Measurements from ENCODE around the gene RGS7BP.

The RGS7BP gene

DNA sequence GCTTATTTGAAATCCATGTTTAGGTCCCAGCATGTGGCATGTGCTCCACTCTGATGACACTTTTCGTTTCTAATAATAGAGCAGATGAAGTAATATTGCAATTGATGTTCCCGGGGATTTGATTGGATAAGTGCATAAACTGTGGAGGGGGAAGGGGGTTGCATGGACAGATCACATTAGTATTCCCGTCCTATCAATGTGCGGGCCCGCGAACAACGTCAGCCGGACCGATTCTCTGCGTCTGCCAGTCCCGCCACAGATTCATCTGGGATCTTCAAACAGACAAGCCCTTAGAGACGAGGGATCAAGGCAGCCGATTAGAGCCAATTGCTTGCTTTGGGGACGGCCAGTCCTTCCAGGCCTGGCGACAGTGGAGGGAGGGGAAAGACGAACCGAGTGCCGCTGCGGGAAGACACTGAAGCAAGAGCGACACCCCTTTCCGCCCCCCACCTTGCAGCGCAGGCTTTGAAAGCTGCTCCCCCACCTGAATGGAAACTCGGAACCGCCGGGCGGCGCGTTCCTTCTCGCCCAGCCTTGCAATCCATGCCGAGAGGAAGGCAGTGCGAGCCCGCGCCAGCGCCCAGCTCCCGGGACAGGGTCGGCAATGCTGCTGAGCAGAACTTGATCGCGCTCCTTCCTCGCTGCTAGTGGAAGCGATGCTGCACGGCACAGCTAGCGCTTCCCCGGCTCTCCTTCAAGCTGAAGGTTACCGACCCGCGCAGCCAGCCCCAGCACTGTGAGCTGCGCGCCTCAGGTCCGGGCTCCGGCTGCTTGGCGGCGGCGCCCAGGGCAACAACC, at the start of gene RGS7BP:
RGS7BP (plus strand) TSS at position 247 of the 798 bp plus-strand sequence. CDS start 610 bp downstream, outside the sequence.
- no peak for DNase-seq (ENCODE audit: low read depth, low spot score)

- DNase-seq (ENCODE audit: low read depth, low spot score), result no peak
Measured at GRCh38 chr5:64457846-64458245, 48.0 kb upstream of the RGS7BP start.

DNA sequence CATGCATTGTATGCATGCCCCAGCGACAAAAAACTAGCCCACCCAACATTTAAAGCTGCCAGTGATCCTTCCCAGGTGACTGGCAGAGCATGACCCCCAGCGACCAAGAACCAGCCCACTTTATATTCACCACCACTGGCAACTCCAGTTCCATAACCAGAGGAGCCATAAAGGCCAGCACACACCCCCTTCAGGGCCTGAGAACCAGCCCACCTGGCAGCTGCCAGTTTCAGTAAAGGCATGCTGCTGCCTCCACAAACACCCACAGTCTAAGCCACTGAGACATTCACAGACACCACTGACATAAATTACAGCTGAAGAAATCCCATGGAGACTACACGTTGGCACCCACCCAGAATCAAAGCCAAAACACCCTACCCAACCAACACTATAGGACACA, 46.9 kb upstream of the RGS7BP start:
- no peak for DNase-seq (ENCODE audit: low read depth, low spot score)

- no peak for DNase-seq (ENCODE audit: low read depth, low spot score)
Measured at GRCh38 chr5:64462391-64462790, 43.4 kb upstream of the RGS7BP start.

- no peak for DNase-seq (ENCODE audit: low read depth, low spot score)
Measured at GRCh38 chr5:64486163-64486562, 19.7 kb upstream of the RGS7BP start.

- DNase-seq (ENCODE audit: low read depth, low spot score), result no peak
Measured at GRCh38 chr5:64487283-64487682, 18.5 kb upstream of the RGS7BP start.

GRCh38 chr5:64489857-64490256, 16.0 kb upstream of the RGS7BP start:
- no peak for DNase-seq (ENCODE audit: low read depth, low spot score)

DNA sequence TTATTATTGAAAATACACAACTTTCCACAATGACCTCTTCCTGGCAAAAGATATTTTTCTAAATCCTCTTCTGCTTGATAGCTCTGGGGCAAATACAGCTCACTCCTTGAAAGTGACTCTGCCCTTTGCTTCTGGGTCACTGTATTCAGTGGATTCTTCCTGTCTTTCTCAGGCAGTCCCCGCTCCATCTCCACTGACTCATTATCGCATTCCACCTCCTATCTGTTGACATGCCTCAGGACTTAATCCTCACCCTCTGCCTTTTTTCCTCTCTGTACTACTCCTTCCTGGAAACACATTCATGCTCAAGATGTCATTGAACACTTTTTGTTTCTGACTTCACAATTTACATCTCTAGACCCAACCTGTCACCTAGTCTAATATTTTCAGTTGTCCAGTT, 8.4 kb upstream of the RGS7BP start:
- no peak for DNase-seq (ENCODE audit: low read depth, low spot score)

DNA sequence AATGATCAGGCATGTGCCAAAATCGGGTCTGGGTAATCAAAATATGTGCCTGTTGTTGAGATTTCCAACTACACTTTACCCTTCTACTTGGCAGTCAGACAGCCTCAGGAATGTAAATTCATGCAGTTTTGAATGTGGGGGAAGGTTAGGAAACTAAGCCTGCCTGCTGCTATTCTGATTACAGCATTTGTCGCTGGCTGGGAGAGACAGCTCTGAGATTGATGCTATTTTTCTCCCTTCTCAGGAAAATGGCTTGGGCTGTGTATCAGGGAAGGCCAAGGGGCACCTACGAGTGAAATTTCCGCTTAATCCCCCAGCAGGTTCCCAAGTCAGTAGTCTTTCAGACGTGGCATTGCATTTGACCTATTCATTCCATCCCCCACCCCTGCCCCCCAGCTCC, 3.6 kb upstream of the RGS7BP start:
- no peak for DNase-seq (ENCODE audit: low read depth, low spot score)

GRCh38 chr5:64506567-64507263, 900 bp downstream of the RGS7BP start:
- no peak for DNase-seq (ENCODE audit: low read depth, low spot score)

- DNase-seq (ENCODE audit: low read depth, low spot score), result no peak
Measured at GRCh38 chr5:64507264-64507605, 1.4 kb downstream of the RGS7BP start.

DNA sequence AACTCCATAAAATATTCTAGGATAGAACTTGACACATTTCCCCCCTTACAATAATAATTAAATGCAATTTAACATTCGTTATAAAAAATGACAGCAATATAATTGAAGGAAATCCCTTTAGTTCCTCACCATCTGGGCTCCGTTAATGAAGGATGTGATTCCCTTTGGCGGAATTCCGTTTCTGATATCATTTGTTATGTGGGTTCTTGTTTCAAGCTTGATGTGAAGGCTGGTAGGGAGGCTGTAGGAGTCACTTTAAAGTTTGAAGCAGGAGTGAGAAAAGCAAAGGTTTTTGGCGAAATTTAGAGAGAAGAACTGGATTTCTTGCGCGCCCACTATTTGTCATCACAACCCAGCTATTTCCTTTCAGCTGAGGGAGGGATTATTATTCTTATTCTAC, 4.0 kb downstream of the RGS7BP start:
- DNase-seq (ENCODE audit: low read depth, low spot score), result no peak

DNA sequence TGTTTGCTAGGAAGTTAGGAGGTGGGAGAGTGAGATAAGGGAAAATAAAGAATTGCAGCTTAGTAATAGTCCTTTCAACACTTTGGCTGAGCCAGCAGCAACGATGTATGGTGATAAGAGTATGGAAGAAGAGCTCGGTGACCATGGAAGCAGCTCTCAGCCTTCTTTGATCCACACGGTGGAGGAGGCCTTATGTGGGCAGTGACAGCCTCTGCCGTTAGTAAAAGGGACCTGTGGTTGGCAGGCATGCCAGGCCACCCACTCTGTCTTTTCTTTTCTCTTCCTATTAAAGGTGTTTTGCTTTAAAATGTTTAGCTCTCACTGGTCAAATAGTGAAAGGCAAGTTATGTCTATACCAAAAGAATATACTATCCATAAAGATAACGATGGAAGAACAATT, 7.7 kb downstream of the RGS7BP start:
- no peak for DNase-seq (ENCODE audit: low read depth, low spot score)

- DNase-seq (ENCODE audit: low read depth, low spot score), result no peak
Measured at GRCh38 chr5:64514612-64515011, 8.8 kb downstream of the RGS7BP start.

DNA sequence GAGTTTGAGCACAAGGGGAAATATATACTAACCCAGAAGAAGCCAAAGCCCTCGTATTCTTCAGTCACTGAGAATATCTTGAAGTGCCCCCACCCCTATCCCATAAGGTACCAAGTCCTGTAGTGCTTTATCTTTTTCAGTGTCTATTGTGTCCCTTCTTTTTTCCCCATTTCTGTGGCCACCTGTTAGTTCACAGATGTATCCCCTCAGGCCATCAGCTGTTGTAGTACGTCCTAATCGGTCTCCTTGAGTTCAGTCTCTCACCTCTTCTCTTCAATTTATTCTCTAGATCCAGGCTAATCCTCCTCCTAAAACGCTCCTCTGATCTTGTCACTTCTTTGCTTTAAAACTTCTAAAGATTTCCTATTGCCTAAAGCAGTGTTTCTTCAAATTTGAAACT, 10.4 kb downstream of the RGS7BP start:
- DNase-seq (ENCODE audit: low read depth, low spot score), result no peak

DNA sequence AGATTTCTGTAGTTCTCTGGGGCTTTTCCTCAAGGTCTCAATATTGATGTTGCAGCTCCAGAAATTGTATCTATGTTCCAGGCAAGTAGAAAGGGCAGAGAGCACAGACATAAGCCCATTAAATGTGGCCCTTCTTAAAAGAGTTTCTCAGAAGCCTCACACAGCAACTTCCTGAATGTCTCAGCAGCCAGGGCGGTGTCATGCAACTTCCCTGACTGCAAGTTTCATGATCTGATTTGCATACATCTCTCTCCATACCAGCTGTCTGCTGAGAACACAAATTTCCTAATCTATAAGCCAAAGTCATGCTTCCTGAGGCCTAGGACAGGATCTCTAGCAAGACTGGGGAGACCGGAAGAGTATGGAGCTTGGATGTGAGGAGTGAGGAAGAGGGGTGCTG, 13.0 kb downstream of the RGS7BP start:
- DNase-seq (ENCODE audit: low read depth, low spot score), result no peak

DNA sequence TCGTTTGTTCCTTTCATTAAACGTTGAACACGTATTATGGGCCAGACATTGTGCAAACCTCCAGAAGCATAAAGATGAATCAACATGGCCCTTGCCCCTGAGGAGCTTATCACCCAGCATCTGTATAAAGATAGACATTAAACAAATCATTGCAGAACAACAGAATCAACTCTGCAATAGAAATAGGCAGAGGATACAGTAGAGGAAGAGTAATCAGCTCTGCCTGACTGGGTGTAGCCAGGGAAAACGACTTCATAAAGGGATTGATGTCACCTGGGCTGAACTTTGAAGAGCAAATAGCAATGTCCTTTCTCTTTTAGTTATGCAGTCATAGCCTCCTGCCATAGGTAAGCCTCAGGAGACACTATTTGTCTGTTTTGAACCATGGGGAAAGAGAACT, 13.4 kb downstream of the RGS7BP start:
- DNase-seq (ENCODE audit: low read depth, low spot score), result no peak

DNA sequence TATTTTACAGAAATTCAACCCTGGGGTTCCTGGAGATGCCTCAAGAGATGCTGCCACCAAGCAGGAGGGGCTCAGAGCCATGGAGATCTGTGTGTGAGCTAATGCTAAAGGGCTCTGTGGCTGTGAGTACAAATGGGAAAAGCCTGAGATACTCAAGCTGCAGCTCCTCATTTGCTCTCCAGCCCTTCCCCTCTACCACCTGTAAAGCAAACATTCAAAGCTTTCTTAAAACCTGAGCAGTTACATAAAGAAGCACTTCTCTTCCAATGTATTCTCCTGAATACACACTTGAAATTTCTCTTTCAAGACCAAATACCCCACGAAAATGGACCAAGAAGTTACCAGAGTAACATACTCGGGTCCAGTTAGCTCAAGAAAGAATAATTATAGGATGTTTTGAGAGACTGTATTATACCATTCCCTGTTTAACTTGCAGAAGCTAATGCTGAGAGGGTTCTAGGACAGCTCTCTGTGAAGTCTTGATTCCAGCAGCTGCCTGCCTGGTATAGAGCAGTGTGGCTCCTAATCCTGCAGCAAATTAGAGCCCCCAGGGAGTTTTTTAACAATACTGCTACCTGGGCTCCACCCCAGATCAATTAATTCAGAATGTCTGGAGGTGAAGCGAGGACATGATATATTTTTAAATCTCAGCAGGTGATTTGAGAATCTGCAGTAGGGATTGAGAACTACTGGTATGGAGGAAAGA, 21.1 kb downstream of the RGS7BP start:
- DNase-seq (ENCODE audit: low read depth, low spot score), result no peak

DNA sequence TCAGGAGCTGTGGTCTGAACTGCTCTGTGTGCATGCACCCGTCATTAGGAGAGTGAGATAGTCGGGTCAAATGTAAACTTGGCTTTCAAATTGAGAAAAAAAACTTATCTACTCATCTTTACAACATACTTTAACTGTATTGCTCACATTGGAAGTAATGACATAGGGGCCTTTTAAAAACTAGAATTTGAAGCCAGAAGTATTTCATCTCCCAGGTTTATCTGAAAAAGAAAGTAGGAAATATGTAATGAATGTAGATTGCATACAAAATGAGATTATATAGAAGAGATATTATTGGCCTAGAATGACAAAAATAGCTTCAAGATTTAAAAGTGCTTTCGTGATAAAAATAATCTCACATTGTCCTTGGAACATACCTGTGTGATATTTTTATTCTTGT, 24.3 kb downstream of the RGS7BP start:
- no peak for DNase-seq (ENCODE audit: low read depth, low spot score)

DNA sequence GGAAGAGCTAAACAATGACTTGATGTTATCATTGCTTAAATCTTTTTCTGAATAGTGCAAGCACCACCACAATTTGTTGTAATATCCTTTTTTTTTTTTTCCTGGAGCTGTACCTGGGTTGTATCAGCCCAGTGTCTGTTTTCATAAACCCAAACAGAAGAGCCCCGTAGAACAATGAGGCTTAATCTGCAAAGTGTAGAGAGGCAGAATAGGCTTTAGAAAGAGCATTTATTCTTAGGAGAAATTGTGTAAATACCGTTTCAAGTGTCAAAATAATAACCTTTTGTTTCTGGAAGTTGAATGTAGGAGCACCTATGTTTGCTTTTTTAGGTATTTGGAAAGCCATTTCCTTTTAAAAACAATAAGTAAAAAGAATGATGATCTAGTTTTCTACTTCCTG, 26.4 kb downstream of the RGS7BP start:
- DNase-seq (ENCODE audit: low read depth, low spot score), result no peak

DNA sequence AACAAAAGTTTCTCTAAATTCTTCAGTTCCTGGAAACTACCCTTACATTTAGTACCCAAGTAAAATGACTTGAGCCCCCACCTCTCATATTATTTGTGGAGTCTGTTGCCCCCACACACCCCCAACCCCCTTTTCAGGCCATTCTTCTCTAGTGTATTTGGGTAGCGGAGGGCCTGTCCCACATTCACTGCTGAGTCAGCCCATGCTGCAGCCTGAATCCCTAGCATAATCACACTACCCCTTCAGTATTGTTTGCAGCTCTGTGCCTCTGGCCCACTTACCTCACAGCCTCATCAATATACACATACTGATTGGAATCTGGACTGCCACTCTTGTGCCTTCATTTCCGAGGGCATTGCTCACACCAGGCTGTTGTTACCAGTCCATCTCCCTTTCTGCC, 26.8 kb downstream of the RGS7BP start:
- no peak for DNase-seq (ENCODE audit: low read depth, low spot score)

DNA sequence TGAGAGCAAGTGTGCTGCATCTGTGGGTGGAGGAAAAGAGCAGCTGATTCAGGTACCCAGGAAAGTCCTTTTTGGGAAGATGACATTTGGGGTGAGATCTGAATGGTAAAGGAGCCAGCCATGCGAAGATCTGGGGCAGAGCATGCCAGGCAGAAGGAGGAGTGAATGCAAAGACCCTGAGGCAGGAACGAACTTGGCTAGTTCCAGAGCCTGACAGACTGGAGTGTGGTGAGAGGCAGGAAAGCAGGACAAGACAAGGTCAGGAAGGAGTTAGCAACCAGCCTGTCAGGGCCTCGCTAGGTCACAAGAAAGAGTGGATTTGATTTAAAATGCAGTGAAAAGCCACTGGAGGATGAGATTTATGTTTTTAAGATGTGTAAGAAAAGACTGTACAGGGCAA, 28.2 kb downstream of the RGS7BP start:
- no peak for DNase-seq (ENCODE audit: low read depth, low spot score)

GRCh38 chr5:64557911-64558310, 52.1 kb downstream of the RGS7BP start:
- no peak for DNase-seq (ENCODE audit: low read depth, low spot score)
